DMS53 (cell line): ENCODE data around the gene SUPT6H.

Source experiments
- DNase-seq: peaks from one replicate; lab custom pipeline; 2025; lab: John Stamatoyannopoulos, UW

Gene SUPT6H

DNA sequence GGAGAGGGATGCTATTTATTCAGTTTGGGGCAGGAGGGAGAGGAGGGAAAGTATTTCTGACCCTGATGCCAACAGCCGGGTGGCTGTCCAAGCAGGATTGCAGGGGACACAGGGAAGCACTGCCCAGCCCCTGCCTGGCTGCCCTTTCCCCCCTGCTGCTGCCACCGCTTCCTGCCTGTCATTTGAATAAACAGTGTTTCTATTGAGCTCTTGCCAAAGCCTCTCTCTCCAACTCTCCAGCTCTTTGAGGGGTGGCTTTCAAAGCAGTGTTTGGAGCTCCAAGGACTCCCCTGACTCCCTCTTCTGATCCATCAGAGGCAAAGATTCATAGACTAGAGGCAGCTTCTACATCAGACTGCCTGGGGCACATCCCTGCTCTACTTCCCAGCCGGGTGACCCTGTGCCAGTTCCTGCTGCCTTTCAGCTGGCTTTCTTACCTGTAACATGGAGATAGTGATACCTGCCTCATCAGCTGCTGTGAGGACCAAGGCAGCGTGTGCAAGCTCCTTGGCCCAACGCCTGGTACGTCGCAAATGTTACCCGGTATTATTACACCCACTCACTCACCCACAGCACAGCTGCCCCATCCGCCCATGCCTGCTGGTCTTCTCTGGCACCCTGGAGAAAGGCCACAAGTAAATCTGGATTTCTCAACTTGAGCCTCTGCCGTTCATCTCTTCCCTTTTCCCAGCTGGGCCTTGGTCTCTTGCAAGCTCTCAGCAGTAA lies 40.2 kb downstream of the SUPT6H start:
- DNase-seq, result peak; percentile 34

DNA sequence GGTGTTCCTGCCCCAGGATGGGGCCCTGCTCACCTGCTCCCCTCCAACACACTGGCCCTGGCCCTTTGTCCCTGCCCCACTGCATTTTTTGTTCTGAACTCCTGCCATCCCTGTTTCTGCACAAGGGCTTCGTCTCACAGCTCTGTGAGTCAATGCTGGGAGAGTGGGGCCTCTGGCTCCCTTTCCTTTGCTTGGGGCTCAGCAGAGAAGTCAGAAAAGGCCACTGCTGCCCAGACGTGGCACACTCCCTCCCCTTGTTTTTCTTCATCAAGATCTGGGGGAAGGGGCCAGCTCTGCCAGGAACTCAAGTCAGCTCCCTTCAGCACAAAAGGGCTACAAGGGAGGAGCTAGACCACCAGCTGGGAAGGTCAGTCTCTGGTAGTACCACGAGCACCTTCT lies 40.7 kb downstream of the SUPT6H start:
- DNase-seq, result no peak

DNA sequence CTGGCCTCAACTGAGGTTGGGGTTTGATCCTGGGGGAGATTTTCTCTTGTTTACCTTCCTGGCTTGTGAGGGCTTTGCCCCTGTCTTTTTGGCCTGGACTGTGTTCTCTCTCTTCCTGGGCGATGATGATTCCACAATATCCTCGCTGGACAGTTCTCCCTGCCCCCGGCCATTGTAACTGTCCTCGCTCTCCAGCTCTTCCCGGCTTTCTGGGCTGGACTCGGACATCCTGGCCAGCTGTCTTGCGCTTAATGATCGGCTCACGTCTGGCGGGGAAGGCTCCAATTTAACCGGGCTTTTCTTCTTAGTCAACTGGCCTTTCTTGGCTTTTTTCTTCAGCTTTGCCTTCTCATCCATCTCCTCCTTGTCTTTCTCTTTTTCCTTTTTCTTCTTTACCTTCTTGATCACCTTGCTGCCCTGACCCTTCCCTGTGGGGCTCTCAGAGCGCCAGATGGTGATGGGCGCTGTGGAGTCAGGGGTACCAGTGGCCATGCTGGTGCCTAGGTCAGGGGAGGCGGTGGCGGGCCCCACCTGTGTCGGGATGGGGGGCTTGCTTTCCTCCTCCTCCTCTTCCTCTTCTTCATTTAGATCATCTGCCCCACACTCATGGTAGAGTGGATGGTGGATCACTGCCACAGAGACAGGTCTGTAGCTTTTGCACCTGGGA lies 41.7 kb downstream of the SUPT6H start:
- no peak for DNase-seq

- DNase-seq, result no peak
These were observed 42.3 kb downstream of the SUPT6H start for GRCh38 chr17:28704219-28704858.

- no peak for DNase-seq
These were observed 43.2 kb downstream of the SUPT6H start for GRCh38 chr17:28705074-28705659.

GRCh38 chr17:28705728-28706334 lies 43.8 kb downstream of the SUPT6H start:
- DNase-seq, result no peak

DNA sequence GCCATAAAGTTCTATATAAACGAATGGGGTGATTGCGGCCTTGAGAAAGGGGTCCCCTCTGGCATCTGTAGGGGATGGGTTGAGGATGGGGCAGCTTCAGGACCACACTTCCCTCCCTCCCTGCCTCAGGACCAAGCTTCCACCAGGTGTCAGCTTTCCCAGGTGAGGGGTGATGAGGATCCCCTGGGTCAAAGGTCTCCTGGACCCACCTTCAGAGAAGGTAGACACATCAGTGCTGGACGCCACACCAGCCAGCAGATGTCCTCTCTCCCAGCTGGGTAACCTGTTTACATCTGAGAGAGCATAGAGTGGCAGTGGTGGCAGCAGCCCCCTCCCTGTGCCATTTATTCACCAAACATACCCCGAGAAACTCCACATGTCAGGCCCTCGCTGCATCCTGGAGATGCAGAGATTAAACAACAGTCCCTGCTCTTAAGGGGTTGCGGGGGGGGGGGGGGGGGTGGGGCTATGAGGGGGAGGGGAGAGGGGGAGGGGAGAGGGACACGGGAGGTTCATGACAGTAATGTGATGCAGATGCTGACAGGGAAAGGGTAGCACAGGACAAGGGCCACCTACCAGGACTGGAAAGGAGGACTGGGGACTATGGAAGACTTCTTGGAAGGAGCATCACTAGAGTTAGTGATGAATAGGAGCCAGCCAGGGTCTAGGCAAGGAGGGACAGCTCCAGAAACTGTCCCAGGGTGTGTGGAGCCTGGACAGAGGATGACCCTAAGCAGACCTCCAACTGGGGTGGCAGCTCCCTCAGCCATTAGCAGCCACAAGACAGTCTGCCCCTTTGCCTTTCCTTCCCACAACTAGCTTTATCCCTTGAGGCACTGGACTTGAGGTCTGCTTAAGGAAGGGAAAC lies 44.7 kb downstream of the SUPT6H start:
- DNase-seq, result no peak

DNA sequence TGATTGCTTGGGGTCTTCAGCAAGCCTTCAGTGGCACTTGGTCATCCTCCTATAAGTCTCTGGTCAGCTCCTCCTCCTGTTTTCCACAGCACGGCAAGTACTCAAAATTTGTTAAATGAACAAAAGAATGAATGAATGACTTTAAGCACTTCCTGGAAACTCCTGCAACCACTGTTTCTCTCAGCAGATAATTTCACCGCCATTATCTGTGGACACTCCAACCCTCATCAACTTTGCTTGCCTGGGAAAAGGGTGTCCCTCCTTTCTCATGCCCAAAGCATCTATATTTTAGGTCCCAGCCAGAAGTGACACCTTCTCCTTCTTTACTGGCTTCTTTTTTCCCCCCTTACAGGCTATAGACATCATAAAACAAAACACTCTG lies 45.3 kb downstream of the SUPT6H start:
- DNase-seq, result no peak

DNA sequence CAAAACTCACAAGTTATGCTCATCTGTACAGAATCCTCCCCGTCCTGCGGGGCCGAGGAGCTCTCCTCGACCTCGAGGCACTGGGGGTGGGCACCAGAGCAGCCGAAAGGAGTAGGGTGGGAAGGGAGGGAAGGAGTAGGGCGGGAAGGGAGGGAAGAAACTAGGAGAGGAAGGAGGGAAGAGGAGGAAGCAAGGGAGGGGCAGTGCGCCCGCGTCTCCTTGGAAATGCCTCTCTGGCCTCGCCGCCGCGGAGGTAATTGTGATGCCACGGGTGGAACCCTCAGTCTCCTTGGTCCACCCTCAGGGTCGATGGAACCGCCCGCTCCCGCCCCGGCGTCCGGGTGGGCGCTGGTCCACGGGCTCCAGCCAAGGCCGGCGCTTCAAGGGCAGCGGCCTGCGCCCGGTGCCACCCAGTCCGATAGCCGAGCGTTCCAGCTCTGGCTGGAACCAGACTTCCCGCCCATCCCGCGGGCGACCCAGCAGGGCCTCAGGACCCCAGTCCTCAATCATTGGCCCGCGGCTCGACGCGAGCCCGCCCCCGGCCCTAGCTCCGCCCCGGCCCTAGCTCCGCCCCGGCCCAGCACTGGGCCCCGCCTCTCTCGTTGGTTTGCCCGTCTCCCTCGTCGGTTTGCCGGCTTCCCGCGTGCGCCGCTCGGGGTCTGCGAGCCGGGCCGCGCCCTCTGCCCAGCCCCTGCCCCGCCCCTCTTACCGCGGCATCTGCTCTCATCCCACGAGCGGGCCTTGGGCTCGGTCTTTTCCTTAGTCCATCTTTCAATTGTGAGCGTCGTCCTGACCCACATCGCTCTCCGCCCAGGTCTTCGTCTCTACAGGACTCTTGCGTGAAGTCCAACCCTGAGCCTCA lies 49.1 kb downstream of the SUPT6H start:
- DNase-seq, result peak; percentile 92

DNA sequence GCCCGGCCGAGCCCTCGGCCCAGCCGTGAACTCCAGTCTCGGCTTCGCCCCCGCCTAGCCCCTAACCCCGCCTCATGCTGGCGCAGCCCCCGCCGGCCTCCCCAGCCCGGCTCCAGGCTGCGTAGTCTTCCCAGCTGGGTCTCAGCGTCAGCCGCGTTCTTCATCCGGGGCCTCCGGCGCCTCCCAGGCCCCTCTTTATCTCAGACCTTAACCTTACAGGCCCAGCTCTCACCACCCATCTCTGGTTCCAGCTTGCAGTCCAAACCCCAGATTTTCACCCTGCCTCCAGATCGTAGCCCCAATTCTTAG lies 49.7 kb downstream of the SUPT6H start, which contains the start of gene PROCA1:
Gene PROCA1, minus strand, starts transcription at position 166 of the 309 bp plus-strand sequence. CDS start 228 bp downstream, outside the sequence.
- no peak for DNase-seq

- DNase-seq, result no peak
These were observed 50.2 kb downstream of the SUPT6H start for GRCh38 chr17:28712032-28712704.

DNA sequence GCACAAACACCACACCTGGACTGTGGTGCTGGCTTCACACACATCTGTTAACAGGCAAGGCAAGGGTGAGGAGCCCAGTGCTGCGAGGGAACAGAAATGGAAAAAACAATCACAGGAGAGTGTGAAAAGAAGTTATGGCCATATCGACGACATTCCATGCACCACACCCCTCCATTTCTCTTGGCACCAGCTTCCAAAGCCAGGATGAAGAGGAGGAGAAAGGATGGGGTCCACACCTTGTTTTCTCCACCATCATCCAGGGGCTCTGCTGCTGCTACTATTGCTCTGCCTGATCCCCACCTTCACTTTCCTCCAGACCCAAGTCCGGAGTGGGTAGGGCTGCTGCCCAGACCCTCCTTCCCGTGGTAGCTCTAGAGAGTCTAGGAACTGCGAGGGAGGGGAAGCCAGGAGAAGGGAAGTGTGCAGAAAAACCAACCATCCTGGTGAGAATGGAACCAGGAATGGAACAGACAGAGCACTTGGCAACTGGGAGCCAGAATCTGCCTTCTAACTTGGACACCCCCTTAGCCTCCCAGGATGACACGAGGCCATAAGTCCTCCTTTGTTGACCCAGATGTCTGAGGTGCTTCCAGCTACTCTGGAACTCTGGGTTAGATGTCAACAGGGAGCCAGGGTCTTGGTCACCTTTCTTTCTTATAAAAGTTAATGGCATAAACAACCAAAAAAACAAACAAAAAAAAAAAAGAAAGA lies 50.9 kb downstream of the SUPT6H start:
- no peak for DNase-seq

GRCh38 chr17:28714281-28714680 lies 52.3 kb downstream of the SUPT6H start:
- DNase-seq, result no peak

DNA sequence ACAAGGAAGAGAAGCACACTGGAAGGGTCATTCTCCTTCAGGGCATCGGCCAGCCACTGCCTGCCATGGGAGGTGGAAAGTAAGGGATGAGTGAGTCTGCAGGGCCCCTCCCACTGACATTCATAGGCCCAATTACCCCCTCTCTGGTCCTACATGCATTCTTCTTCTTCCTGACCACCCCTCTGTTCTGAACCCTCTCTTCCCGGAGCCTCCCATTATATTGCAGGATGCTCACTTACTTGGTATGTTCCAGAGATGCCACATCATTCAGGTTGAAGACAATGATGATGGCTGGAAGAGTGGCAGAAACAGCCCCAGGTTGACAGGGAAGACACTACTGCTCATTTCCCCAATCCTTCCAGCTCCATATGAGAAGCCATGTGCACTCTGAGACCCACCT lies 53.2 kb downstream of the SUPT6H start:
- no peak for DNase-seq

GRCh38 chr17:28716740-28717577 lies 55.0 kb downstream of the SUPT6H start:
- peak; percentile 67 for DNase-seq

DNA sequence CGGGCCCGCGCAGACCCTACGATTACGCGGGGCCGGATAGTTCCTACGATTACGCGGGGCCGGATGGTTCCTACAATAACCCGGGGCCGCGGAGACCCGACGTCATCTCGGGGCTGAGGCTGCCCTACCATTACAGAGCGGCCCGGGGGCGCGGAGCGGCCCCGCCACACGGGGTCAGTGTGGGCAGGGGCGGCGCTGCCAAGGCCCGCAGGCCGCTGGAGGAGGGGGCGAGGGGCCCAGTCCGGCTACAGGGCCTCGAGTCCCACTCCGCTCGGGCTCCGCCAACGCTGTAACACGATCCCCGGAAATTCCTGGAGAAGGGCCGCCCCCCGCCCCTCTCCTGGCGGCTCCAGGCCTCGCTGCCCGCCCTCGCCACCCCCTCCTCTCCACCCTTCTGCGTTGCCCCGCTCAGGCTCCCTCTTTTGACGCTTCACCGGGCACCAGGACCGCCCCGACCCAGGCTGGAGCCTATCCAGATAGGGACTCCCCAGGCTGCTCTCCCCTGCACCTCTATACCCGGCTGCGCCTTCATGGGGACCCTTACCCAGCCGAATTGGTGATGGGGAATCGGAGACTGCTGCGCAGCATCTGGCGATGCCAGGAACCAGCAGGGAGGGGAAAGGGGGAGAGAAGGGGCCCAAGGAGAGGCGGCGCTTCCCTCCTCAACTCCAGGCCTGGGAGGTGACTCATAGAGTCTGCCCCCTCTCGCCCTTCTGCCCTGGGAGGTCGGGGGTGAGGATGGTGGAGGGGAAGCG lies 55.8 kb downstream of the SUPT6H start, which contains the start of gene RAB34:
Gene RAB34, minus strand, starts transcription at position 291 of the 755 bp plus-strand sequence. CDS start 602 bp downstream, outside the sequence.
- DNase-seq, result peak; percentile 85

GRCh38 chr17:28718333-28719020 lies 56.5 kb downstream of the SUPT6H start:
- no peak for DNase-seq
